Ovary (tissue), 3 donors: ENCODE data around the gene KRT71.

ENCODE experiments used
- POLR2A ChIP-seq: fragments of 450-650 bp; IDR thresholded peaks from one replicate; pipeline ENCODE4 v1.6.1; 2017; ENCODE audit warnings: antibody characterized with exemption, mild to moderate bottlenecking, moderate library complexity
- TF ChIP-seq, protein P1 (sequence below), 3 donors: fragments of 450-650 bp in 2 of 3; fragments of 200-600 bp in 1 of 3; IDR thresholded peaks; one replicate each; pipeline versions ENCODE4 v1.5.1 to v1.8.0; 2016 to 2022; ENCODE audit warnings: antibody characterized with exemption in 3 of 3, mild to moderate bottlenecking in 1 of 3
- donor health status: DM: no; HTN: no; CAD: no.

DNA sequence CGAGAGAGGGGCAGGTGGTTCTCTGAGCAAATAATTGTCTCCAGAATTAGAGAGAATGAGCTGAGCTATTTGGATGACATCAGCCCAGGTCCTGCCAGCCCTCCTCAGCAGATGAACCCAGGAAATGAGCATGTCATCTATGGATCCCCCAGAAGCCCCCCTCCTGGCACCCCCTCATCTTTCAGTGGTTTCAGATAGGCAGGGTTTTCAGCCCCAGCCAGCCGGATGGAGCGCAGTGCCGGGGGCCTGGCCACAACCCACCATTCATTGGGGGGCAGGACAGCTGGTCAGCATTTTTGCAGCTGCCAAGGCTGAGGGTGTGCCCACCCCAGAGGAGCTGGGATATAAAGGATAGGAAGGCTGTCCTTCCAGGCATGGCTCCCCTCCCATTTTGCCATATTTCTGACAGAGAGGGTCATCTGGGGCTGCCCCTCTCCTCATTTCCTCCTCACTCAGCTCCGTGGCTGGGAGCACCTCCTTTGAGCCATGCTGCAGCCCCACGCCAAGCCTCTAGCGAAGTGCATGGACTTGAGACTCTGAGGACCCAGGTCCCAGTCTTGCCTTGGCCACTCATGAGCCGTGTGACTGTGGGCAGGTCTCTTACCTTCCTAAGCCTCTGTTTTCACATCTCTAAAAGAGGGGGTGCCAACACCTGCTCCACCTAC lies 6.0 kb upstream of the KRT71 start:
- TF ChIP-seq, protein P1, sequence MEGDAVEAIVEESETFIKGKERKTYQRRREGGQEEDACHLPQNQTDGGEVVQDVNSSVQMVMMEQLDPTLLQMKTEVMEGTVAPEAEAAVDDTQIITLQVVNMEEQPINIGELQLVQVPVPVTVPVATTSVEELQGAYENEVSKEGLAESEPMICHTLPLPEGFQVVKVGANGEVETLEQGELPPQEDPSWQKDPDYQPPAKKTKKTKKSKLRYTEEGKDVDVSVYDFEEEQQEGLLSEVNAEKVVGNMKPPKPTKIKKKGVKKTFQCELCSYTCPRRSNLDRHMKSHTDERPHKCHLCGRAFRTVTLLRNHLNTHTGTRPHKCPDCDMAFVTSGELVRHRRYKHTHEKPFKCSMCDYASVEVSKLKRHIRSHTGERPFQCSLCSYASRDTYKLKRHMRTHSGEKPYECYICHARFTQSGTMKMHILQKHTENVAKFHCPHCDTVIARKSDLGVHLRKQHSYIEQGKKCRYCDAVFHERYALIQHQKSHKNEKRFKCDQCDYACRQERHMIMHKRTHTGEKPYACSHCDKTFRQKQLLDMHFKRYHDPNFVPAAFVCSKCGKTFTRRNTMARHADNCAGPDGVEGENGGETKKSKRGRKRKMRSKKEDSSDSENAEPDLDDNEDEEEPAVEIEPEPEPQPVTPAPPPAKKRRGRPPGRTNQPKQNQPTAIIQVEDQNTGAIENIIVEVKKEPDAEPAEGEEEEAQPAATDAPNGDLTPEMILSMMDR (IDR thresholded peaks at IDR 0.05), result no peak
- no peak for TF ChIP-seq POLR2A
